ENCODE results near the gene CHN2. TPM values are rescaled to one million over a fixed set of nuclear protein-coding genes. Genes with fewer than 3 reads are reported as not detected.
A peak's percentile ranks its signal among the peaks of the same experiment; 100 is the strongest.

CHN2 gene
- total RNA-seq, 1 experiment from 2014 or later: 5.1 TPM

DNA sequence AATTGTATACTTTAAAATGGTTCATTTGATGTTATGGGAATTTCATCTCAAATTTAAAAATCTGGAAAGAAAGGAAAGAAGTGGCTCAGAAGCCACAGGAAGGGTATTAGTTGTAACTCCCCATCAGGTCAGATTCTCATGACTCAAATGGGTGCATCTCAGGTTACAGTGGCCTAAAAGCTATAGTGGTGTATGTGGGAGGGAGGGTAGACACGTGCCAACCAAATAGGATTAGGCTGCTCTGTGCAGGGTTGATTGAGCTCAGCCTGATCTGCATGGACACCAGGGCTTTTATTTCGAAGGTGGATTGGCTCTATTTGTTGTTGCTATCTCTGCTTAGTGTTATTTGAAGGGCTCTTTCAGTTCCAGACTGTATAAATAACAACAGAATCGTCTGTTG, 247.6 kb downstream of the CHN2 start:
- Mint-ChIP-seq H3K4me3 (ENCODE audit: unreplicated experiment) (no peak overlapping the region), H3K36me3 (ENCODE audit: insufficient read depth, unreplicated experiment) (no peaks in the 10 kb centered on the region), H3K27me3 (ENCODE audit: insufficient read depth, unreplicated experiment) (no peaks in the 10 kb centered on the region), H3K27ac (ENCODE audit: low read depth, unreplicated experiment) (no peak overlapping the region), H3K9me3 (ENCODE audit: unreplicated experiment) (no peaks in the 10 kb centered on the region), H3K4me1 (ENCODE audit: insufficient read depth, unreplicated experiment) (peaks cover 9% of the 10 kb centered on the region)
- no TSS peak for BruUV-seq (replicated peaks)
- ChIA-PET POLR2A (no interaction called here), CTCF (interaction anchor here (0.5 kb wide), 1 partner anchor 118 kb away, joined by 5 read pairs; no protein-coding TSS in a partner anchor)
- TF ChIP-seq, protein P1, sequence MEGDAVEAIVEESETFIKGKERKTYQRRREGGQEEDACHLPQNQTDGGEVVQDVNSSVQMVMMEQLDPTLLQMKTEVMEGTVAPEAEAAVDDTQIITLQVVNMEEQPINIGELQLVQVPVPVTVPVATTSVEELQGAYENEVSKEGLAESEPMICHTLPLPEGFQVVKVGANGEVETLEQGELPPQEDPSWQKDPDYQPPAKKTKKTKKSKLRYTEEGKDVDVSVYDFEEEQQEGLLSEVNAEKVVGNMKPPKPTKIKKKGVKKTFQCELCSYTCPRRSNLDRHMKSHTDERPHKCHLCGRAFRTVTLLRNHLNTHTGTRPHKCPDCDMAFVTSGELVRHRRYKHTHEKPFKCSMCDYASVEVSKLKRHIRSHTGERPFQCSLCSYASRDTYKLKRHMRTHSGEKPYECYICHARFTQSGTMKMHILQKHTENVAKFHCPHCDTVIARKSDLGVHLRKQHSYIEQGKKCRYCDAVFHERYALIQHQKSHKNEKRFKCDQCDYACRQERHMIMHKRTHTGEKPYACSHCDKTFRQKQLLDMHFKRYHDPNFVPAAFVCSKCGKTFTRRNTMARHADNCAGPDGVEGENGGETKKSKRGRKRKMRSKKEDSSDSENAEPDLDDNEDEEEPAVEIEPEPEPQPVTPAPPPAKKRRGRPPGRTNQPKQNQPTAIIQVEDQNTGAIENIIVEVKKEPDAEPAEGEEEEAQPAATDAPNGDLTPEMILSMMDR (IDR thresholded peaks at IDR 0.05; ENCODE audit: unreplicated experiment): no peak
- intact Hi-C loops (cut with micrococcal nuclease): no loop called here
- peak; percentile 82 for DNase-seq (ENCODE audit: unreplicated experiment)

DNA sequence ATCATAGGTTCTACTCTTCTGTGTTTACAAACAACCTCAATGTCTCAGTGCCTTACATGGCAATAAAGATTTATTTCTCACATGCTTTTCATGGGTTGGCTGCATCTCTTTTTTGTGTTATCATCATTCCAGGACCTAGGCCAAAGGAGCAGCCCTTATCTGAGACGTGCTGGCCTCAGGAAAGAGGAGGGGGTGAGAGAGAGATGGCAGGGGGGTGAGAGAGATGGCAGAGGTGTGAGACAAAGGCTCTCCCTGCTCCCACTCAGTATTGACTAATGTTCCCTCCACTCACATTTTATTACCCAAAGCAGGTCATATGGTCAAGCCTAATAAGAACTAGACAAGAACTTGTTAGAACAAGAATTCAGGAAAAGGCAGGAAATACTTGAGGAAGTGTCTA, 249.0 kb downstream of the CHN2 start:
- no TSS peak for BruUV-seq (replicated peaks)
- intact Hi-C loops (cut with micrococcal nuclease): no loop called here
- Mint-ChIP-seq H3K27me3 (ENCODE audit: insufficient read depth, unreplicated experiment) (no peaks in the 10 kb centered on the region), H3K9me3 (ENCODE audit: unreplicated experiment) (no peaks in the 10 kb centered on the region), H3K36me3 (ENCODE audit: insufficient read depth, unreplicated experiment) (no peaks in the 10 kb centered on the region), H3K4me3 (ENCODE audit: unreplicated experiment) (no peak overlapping the region), H3K27ac (ENCODE audit: low read depth, unreplicated experiment) (no peak overlapping the region), H3K4me1 (ENCODE audit: insufficient read depth, unreplicated experiment) (peaks cover 9% of the 10 kb centered on the region)
- TF ChIP-seq, protein P1 (IDR thresholded peaks at IDR 0.05; ENCODE audit: unreplicated experiment): no peak
- POLR2A ChIA-PET: no interaction called here
- CTCF ChIA-PET: interaction anchor here (0.7 kb wide), 1 partner anchor 732 kb away, joined by 3 read pairs; no protein-coding TSS in a partner anchor
- DNase-seq (ENCODE audit: unreplicated experiment): no peak

DNA sequence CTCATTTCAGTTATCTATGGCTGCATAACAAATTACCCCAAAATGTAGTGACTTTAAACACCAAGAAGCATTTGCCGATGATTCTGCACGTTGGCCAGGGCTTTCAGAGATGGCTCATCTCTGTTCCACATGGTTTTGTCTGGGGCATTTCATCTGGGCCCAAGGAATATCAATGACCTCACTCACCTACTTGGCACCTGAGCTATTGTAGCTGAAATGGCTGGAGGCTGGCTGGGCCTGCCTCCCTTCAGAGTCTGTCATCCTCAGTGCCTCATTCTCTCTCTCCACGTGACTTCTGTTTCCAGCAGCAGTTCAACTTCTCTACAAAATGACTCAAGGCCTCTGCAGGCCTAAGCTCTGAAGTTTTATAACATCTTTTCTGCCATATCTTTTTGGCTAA, 249.7 kb downstream of the CHN2 start:
- no peaks in the 10 kb centered on the region for H3K27me3 Mint-ChIP-seq (ENCODE audit: insufficient read depth, unreplicated experiment)
- TF ChIP-seq, protein P1 (IDR thresholded peaks at IDR 0.05; ENCODE audit: unreplicated experiment): no peak
- POLR2A ChIA-PET: no interaction called here
- H3K4me3 Mint-ChIP-seq (ENCODE audit: unreplicated experiment): no peak overlapping the region
- H3K4me1 Mint-ChIP-seq (ENCODE audit: insufficient read depth, unreplicated experiment): peaks cover 9% of the 10 kb centered on the region
- CTCF ChIA-PET: interaction anchor here (0.7 kb wide), 1 partner anchor 733 kb away, joined by 3 read pairs; no protein-coding TSS in a partner anchor
- no peak overlapping the region for H3K27ac Mint-ChIP-seq (ENCODE audit: low read depth, unreplicated experiment)
- BruUV-seq (replicated peaks): no TSS peak
- no peaks in the 10 kb centered on the region for H3K36me3 Mint-ChIP-seq (ENCODE audit: insufficient read depth, unreplicated experiment)
- H3K9me3 Mint-ChIP-seq (ENCODE audit: unreplicated experiment): no peaks in the 10 kb centered on the region
- DNase-seq (ENCODE audit: unreplicated experiment): no peak
- intact Hi-C loops (cut with micrococcal nuclease): no loop called here

DNA sequence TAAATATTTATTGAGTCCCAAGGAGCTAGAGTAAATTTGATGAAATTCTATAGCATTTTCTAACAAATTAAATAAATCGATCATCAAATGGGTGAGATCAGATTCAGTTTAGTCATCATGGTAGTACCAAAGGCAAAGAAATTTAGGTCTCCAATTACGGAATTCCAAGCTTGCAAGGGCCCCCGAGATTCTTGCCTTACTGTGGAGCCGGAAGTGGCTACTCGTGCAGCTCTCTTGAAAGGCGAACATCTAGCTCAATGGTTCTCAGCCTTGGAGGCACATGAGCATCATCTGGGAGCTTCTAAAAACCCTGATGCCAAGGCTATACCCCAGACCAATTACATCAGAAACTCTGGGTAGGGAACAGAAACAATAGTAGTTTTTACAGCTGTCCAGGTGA, 251.2 kb downstream of the CHN2 start:
- no TSS peak for BruUV-seq (replicated peaks)
- Mint-ChIP-seq H3K4me3 (ENCODE audit: unreplicated experiment) (no peak overlapping the region), H3K4me1 (ENCODE audit: insufficient read depth, unreplicated experiment) (peaks cover 17% of the 10 kb centered on the region), H3K27me3 (ENCODE audit: insufficient read depth, unreplicated experiment) (no peaks in the 10 kb centered on the region), H3K9me3 (ENCODE audit: unreplicated experiment) (no peaks in the 10 kb centered on the region), H3K27ac (ENCODE audit: low read depth, unreplicated experiment) (no peak overlapping the region), H3K36me3 (ENCODE audit: insufficient read depth, unreplicated experiment) (no peaks in the 10 kb centered on the region)
- intact Hi-C loops (cut with micrococcal nuclease): no loop called here
- TF ChIP-seq, protein P1 (IDR thresholded peaks at IDR 0.05; ENCODE audit: unreplicated experiment): no peak
- no peak for DNase-seq (ENCODE audit: unreplicated experiment)
- POLR2A ChIA-PET: interaction anchor here (0.6 to 1.0 kb wide), 2 partner anchors 12 to 19 kb away, joined by 3 read pairs; no protein-coding TSS in a partner anchor
- CTCF ChIA-PET: interaction anchor here (0.6 kb wide), 2 partner anchors 16 to 727 kb away, joined by 3 read pairs; no protein-coding TSS in a partner anchor
